IPS-NIHi7 (cell line): ENCODE measurements around the gene RASA3.
"Not testable (repeated sequence)": the region's sequence is repeated elsewhere in the genome, so short reads cannot be mapped to it uniquely, and the experiment has no call there.

Experiments used
- DNase-seq: peaks from one replicate; pipeline ENCODE4 v3.0.0; 2012; ENCODE audit warnings: mixed read lengths; ENCODE audit errors: extremely low spot score

The RASA3 gene

DNA sequence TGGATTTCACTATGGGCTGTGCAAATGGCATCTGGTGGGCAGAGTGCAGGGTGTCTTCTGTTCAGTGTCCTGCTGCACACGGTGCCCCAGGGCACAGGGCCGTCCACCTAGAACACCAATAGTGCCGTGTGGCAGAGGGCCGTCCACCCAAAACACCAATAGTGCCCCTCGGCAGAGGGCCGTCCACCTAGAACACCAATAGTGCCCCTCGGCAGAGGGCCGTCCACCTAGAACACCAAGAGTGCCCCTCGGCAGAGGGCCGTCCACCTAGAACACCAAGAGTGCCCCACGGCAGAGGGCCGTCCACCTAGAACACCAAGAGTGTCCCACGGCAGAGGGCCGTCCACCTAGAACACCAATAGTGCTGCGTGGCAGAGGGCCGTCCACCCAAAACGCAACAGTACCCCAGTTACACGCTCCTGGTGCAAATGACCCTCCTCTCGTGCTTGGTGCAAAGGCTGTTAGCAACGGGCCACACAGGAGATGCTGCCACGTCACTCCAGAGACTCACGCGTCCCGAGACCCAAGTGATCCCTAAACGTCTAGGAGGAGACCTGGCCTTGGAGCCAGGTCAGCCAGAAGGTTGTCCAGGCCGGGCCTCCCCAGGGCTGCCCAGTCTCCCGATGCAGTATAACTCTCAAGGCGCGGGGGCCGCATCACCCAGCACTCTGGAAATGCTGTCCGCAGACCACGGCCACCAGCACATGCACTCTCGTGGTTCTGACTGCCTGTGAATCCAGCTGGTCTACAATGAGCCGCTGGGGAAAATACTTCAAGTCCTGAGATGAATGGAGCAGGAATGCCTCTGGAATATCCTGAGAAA, 51.5 kb downstream of the RASA3 start:
- DNase-seq = no peak

DNA sequence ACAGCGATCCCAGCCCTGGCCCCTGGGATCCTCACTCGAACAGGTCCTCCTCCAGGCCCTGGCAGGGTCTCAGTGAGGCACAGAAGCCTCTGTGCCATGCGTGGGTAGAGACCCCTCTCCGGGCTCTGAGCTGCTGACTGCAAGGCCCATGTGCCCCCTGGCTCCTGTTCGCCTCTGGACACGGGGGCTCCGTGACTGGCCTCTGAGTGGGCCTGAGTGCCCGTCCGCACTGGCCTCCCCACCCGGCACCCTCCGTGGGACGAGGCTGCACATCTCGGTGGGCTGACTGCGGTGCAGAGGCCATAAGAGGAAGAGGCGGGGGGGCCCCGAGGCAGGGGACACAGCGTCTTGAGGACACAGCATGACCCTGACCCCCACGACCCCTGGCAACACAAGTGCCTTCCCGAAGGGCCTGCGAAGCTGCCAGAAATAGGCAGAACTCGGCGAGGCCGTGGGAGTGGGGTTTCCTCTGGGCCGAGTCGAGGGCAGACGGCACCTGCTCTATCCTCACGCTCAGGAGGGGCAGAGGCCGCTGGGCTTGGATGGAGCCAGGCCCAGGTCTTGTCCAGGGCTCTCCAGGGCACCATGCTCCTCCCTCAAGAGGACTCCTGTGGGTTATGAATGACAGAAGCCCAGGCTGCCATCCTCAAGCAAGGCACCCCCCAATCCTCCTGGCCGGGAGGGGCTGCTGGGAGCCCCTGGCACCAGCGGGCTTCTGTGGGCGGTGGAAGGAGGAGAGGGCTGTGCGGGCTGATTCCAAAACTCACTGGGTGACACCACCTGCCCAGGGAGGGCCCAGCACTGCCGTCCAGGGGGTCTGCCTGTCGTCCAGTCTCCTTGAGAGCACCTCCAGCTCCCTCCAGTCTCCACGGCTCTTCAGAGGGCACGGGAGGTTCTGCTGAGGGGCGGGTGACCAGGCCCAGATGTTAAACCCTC, 52.6 kb downstream of the RASA3 start:
- DNase-seq = no peak

DNA sequence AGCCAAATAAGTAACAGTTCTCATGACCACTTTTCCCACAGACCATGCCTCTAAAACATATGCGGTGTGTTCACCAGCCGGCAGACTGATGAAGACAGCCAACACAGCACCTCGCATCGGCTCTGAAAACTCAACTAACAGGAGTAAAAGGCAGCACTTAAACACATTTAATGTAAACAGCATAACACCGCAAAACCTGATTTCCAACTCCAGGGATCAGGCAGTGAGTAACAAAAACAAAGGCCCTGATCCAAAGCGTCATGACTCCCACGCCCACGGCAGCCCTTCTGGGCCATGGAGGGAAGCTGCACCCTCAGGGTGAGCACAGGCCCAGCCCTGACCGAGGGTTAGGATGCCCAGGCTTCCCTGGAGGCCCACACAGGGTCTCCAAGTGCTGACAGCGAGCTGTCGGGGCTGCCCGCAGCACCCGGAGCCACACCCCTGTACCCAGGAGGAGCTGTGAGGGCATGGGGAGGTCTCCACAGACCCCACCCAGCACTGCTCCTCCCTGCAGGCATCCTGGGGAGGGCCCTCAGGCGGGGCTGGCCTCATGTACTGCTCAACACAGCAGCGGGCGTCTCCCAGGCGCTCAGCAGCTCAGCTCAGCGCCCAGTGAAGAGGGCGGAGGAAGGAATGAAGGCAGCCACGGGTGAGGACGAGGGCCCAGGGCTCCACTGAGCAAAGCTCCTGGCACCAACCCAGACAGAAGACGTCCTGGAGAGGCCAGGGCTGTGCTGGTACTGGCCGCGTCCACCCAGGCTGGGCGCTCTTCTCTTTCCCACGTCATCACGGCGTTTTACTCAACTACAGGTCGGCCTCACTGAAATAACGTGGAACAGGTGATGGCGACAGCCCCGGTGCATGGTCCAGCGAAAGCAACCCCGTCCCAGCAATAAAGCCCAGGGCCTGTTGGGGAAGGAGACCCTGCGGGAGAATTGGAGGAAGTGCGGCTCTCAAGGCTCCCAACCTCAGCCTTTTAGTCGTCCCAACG, 53.7 kb downstream of the RASA3 start:
- DNase-seq = no peak

DNA sequence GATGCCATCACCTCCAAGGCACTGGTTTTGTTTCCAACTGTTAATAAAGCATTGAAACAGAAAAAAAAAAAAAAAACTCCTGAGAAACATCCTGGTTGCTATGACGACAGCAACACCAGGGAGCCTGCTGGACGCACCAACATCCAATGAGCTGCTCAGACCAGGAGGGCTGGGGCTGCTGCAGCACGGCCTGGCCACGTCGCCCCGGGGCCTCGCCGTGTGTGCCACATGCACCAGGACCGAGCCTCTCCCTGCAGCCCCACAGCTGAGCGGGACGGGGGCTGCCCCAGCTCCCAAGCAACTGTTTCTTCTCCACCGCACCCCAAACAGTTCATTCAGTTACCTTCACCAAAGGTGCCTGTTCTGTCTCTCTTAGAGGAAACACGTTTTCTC, 54.5 kb downstream of the RASA3 start:
- peak; percentile 68 for DNase-seq

DNA sequence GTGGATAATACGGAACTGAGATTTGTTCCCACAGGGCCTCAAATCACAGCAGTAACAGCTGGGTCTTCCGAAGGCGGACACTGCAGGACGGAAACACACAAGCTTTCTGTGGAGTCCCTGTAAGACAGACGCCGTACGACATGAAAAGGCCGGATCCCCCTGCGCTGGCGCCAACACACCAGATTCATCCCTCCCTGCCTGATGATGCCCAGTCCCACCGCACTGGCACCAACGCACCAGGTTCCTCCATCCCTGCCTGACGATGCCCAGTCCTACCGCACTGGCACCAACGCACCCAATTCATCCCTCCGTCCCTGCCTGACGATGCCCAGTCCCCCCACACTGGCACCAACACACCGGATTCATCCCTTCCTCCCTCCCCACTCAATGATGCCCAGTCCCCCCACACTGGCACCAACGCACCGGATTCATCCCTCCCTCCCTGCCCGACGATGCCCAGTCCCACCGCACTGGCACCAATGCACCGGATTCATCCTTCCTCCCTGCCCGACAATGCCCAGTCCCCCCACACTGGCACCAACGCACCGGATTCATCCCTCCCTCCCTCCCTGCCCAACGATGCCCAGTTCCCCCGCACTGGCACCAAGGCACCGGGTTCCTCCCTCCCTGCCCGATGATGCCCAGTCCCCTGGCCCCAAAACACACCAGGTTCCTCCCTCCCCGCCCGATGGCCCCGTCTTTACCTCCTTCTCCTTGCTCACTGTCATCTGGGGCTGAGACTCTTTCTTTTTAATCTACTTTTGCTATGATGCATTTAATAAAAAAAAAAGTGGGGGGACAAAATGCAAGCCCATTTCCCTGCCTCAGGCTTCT, 55.1 kb downstream of the RASA3 start:
- DNase-seq = no peak

DNA sequence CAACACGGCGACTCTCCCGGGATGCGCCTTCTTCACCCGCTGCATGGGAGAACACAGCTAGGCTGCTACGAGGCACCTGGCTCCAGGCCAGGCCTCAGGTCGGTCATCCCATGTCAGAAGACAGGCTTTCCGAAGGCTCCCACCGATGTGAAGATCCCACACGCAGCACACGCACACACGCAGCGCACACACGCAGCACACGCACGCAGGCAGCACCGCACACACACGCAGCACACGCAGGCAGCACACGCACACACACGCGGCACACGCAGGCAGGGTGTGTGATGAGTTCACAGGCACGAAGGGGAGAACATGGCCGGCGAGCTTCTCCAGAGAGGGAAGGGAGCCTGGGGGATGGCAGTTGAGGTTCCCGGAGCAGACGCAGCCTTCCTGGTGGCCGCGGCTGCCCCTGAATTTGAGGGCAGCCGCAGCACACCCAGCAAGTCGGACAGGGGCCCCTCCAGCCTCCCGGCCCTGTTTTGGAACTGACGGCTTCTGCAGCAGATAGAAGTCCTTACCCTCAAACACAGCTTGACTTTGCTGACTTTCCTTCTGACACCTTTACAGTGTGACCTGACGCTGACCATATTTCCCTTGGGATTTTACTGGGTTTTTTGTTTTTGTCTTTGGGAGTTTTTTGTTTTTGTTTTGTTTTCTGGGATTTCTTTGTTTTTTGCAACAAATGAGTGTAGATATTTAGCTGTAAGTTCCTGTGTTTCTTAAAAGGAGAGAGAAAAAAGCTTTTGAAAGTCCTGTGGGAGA, 55.9 kb downstream of the RASA3 start:
- DNase-seq = no peak

DNA sequence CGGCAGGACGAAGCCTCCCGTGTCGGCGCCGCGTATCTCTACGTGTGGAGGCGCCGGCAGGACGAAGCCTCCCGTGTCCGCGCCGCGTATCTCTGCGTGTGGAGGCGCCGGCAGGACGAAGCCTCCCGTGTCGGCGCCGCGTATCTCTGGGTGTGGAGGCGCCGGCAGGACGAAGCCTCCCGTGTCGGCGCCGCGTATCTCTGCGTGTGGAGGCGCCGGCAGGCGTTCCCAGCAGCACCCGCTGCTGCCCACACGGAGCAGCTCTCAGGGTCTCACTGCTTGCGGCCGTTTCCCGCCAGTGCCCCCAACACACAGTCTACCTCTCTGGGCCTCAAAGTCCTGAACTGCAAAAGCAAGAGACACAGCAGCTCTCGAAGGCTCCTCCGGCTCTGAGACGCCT, 56.6 kb downstream of the RASA3 start:
- not testable (repeated sequence) for DNase-seq

DNA sequence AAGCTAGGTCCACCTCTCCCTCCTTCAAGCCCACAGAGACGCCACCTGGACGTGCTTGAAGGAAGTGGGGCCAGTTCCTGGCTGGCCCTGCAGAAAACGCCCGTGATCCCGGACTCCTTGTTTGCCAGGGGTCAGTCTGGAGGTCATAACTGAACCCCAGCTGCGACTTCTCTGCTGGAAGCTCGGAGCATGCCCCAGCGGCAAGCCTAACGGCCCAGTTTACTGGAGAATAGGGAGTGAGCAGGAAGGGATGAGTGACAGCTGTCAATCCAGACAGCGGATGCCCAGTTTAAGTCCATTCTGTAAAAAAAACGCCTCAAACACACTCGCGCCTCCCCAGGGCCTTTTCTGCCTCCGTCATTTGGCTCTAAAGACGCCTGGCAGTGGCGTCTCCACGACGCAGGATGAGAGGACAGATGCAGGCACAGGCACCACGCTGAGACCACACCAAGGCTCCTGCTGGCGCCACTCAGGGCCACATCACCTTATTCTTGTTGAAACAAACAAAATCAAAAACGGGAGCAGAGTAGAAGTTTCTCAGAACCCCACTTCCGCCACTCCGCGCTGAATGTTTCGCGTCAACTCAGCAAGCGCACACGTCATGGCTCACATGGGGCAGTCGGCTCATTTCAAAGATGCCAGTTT, 57.6 kb downstream of the RASA3 start:
- no peak for DNase-seq

DNA sequence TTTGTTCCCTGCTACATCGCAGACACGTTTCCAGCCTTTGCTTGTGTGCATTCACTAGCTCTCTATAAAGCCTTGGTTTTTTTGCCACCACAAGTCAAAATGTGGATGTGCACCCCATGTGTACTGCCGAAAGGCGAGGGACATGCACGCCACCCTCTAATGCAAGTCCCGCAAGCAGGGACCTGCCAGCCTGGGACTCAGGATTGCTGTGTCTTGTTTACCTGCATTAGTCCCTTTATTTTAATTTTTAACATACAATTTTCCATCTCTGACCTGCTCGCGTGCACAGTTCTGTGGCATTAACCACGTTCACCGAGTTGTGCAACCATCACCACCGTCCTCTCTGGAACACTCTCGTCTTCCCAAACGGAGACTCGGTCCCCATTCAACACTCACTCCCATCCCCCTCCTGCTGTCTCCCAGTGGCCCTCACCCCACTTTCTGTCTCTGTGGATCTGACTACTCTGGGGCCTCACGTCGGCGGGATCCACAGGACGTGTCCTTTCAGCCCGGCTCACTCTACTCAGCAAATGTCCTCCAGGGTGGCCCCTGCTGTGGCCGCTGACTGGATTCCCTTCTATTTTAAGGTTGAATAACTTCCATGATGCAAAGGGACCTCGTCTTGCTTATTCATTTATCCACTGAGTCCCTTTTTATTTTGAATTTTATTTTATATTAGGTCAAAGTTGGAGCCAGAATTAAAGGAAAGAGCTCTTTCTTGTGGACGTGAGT, 58.4 kb downstream of the RASA3 start:
- DNase-seq = no peak

DNA sequence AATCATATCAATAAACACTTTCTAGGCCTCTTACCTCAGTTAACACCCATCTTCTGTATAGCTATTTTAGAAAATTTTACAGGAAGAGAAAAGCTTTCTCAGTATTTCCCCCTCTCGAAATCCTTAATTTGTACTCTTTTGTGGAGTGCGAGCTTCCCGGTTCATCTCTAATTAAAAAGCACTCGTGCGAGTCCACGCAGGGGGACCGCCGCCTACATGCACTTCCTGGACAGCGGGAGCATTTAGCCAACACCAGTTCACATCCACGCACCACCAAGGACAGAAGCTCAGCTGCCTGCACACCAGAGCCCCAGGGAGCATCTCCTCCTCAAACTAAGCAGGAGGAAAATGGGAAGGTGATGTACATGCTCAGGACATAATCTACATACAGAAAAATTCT, 60.0 kb downstream of the RASA3 start:
- no peak for DNase-seq

DNA sequence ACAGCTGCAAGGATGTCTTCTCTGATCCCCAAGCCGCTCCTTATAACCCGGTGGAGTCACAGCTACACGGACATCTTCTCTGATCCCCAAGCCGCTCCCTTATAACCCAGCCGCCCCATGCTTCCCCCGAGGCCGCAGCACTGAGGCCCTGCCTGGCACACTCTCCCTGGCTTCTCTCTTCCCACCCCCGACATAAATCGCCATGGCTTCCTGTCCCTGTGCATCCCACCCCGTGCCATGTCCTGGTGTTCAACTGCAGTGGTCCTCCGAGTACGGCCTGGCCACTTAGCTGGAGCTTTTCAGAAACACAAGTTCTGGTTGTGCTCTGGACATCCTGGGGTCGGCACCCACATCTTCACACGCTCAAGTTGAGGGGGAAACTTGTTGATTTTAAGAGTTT, 60.4 kb downstream of the RASA3 start:
- DNase-seq = no peak

DNA sequence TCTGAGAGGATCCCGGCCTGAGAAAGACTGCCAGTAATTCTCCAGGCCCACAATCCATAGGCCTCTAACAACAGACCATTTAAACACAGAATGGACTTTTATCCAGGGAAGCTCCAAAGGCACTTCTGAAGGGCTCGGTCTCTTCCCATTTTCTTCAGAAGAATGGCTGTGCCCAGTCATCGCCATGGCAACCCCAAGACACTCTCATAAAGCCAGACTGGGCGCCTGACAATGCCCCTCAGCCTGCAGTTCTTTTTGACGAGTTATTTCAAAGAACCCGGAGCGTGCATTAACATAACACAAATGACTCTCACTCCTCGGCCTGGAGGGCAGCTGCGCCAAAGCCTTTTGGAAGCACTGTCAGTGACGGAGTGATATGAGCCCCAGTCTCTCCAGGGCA, 61.0 kb downstream of the RASA3 start:
- no peak for DNase-seq

DNA sequence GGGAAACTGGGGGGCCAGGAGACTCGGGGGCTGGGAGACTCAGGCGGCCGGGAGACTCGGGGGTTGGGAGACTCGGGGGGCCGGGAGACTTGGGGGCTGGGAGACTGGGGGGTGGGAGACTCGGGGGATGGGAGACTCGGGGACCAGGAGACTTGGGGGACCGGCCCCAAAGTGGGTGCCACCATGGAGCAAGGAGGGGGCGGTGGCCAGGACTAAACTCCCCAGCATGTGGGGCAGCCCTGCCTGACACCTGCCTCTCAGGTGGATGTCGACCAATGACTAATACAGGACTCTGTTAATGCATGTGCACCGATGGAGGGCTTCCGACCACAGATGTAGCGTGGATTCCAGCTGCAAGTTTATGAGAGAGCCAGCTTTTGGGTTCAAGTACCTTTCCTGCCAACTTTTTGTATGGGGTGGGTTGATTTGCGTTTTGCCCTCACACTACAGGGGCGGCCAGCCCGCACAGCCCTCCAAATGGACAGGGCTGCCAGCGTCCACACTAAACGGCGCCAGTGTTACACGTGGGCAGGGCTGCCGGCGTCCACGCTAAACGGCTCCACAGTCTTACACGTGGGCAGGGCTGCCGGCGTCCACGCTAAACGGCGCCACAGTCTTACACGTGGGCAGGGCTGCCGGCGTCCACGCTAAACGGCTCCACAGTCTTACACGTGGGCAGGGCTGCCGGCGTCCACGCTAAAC, 62.2 kb downstream of the RASA3 start:
- no peak for DNase-seq

DNA sequence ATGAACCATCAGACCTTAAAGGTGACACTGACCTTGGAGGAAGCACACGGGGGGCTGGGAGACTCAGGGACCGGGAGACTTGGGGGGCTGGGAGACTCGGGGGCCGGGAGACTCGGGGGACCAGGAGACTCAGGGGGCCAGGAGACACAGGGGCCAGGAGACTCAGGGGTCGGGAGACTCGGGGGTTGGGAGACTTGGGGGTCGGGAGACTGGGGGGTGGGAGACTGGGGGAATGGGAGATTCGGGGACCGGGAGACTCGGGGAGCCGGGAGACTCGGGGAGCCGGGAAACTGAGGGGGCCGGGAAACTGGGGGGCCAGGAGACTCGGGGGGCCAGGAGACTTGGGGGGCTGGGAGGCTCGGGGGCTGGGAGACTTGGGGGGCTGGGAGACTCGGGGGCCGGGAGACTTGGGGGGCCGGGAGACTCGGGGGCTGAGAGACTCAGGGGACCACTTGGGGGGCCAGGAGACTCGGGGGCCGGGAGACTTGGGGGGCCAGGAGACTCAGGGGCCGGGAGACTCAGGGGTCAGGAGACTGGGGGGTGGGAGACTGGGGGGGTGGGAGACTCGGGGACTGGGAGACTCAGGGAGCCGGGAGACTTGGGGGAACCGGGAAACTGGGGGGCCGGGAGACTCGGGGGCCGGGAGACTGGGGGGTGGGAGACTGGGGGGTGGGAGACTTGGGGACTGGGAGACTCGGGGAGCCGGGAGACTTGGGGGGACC, 62.9 kb downstream of the RASA3 start:
- DNase-seq = no peak

DNA sequence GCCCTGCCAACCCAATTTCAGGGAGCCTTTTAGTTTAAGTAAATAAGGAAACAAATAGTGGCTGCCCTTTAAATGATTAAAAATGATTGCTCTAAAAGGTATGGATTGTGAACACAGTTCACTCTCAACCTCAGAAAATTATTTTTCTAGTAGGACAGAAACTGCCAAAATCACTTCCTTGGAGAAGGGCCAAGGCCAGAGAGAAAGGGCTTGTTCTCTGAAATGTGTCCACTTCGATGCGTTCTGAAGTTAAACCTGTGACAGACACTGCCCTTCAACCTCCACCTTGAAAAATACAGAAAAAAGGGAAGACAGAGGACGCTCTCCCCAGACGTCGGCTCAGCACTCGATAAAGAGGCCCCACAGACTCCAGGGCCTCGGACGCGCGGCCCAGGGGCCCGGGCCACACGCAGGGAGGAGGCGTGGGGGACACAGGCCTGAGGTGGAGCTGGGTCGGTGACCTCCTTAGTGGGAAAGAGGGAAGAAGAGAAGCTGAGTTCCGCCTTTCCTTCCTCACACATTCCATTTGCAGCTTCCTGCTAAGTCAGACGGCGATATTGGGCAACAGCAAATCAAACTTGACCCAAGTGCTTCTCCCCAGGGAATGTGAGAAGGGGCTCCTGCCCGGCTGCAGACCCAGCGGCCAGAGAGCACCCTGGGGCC, 63.6 kb downstream of the RASA3 start:
- DNase-seq = no peak

DNA sequence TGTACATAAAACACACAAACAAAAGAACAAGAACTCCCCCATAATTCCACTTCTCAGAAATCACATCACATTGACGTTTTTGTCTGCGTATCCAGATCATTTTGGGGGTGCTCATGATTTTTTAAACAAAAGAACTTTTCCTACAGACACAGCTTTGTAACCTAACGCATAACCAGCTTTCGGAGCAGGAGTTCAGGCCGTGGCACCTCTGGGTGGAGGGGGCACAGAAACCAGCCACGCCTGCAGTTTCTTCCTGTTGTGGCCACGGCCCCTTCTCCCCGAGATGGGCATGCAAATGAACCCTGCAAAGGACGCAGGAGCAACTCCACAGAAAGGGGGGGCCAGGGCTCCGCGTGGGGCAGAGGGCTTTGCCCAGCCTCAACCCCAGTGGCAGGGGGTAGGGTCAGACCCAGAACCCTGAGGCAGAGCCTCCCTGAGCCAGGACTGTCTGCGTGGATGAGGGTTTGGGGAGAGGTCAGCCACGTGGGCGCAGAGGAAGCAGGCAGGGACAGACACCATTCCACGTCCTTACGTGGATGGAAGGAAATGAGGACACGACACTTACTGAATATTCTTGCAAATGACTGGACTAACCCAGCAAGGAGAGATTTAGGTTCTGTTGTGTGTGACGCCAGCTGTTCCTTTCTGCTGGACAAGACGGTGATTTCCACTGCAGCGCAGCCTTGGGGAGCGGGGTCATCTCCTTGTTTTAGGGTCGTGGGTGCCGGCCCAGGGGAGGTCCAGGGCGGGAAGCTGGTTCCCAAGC, 64.4 kb downstream of the RASA3 start:
- no peak for DNase-seq
